Mucosa of rectum (tissue), 2 donors: Measurements from ENCODE around the gene SEL1L.

ENCODE experiments used
- H3K27ac ChIP-seq, 2 donors: one replicate each; pipeline ENCODE4 v1.7.0; 2013; ENCODE audit warnings: inconsistent platforms in 2 of 2, low read depth in 2 of 2, low read length in 2 of 2
- H3K27me3 ChIP-seq, 2 donors: one replicate each; pipeline ENCODE4 v1.7.0; 2013; ENCODE audit warnings: low read length in 2 of 2; ENCODE audit not compliant: control insufficient read depth in 2 of 2, insufficient read depth in 2 of 2
- H3K36me3 ChIP-seq, 2 donors: one replicate each; pipeline ENCODE4 v1.7.0; 2013; ENCODE audit warnings: low read length in 2 of 2; ENCODE audit not compliant: control insufficient read depth in 2 of 2, insufficient read depth in 2 of 2
- H3K4me1 ChIP-seq, 2 donors: one replicate each; pipeline ENCODE4 v1.7.0; 2013; ENCODE audit warnings: low read length in 2 of 2, mild to moderate bottlenecking in 1 of 2; ENCODE audit not compliant: control insufficient read depth in 2 of 2, insufficient read depth in 2 of 2
- H3K4me3 ChIP-seq, 2 donors: one replicate each; pipeline ENCODE4 v1.7.0; 2013; ENCODE audit warnings: low read length in 2 of 2
- H3K9ac ChIP-seq, 2 donors: one replicate each; pipeline ENCODE4 v1.7.0; 2013; ENCODE audit warnings: low read length in 2 of 2, low read depth in 1 of 2, mild to moderate bottlenecking in 1 of 2
- H3K9me3 ChIP-seq, 2 donors: one replicate each; pipeline ENCODE4 v1.7.0; 2013; ENCODE audit warnings: low read length in 2 of 2; ENCODE audit not compliant: control insufficient read depth in 2 of 2
- donor health status: healthy.
- donor health status: Normal muscosa, but diverticular disease.

The SEL1L gene

DNA sequence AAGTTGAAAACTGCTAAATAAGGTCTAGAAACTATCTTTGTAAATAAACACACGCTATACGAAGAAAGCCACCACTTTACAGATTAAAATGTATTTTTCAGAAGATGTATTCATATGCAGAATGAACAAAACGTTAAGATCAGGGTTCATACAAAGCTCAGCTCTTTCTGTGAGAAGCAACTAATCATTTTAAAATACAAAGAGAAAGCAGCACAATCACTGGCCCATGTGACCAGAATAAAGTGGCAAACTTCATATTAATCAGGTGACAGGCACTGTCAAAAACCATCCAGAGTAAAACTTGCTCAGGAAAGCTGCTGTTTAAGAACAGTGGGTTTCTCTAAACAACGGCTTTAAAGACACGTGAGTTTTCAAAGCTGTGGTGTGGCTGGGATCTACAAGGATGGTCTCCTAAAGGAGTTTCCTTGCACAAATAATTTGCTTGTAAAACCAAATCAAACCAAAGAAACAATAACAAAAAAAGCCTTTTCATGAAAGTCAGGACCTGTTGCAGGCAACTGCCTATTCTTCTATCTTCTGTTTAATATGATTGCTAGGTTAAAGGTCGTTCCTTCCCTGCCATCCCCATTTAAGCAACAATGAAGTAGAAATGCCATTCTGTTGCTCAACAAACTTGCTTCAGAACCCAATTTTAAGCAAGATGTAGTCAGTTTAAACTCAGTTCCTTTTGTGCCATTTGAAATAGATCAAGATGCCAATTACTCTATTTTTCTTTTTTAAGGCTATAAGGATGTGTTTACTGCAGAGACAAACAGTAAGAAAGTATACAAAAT, 22.3 kb downstream of the SEL1L start:
- H3K9ac ChIP-seq, result no peak overlapping the region
- no peaks in the 10 kb centered on the region for H3K27me3 ChIP-seq
- peaks cover 10 to 19% of the 10 kb centered on the region in 2 donors for H3K36me3 ChIP-seq
- H3K4me3 ChIP-seq, result no peak overlapping the region
- peaks cover 6 to 13% of the 10 kb centered on the region in 2 donors for H3K4me1 ChIP-seq
- H3K9me3 ChIP-seq, result no peaks in the 10 kb centered on the region
- no peak overlapping the region for H3K27ac ChIP-seq

DNA sequence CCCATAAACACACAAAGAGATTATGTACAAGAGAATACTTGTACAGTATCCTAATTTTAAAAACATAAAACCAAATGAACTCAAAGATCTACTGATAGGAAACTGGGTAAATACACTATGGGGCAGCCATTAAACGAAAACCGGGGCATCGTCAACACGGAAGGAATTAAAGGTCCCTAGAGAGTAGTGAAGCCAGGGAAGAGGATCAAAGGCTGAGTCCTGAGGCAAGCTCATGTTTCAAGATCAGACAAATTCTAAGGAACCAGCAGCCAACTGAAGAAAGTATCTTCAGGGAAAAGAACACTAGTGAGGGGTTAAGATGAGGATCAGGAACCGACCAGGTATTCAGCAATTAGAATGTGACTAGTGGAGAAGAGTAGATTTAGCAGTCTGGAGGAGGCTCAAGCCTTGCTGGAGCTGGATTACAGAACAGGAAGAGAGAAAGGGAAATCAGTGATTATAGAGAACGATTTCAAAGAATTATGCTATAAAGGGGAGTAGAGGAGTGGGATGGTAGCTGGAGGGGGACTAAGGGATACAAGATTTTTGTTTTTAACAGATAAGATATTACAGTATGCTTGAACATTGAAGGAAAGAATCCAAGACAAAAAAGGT, 23.7 kb downstream of the SEL1L start:
- Histone ChIP-seq H3K9me3 (no peaks in the 10 kb centered on the region), H3K36me3 (peaks cover 18 to 33% of the 10 kb centered on the region in 2 donors), H3K4me1 (peaks cover 6 to 19% of the 10 kb centered on the region in 2 donors), H3K4me3 (no peak overlapping the region), H3K27ac (peak overlapping the region in 1 of 2 donors; percentile 2), H3K9ac (no peak overlapping the region), H3K27me3 (no peaks in the 10 kb centered on the region)

DNA sequence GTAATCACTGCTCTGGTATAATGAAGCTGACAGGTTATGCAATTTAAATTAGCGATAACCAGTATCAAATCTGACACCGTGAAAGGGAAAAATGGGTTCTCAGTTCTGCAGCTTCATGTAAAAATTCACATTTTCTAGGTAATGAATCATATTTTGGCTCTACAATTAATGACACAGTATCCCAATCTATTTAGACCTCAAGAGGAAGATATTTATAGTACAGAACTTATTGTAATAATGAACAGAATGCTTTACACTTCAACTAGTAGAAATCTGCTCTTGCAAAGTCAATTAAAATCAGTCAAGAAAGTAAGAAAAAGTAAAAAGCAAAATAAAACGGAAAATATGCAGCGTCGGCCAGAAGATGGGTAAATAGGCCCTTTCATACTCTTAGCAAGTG, 24.3 kb downstream of the SEL1L start:
- no peaks in the 10 kb centered on the region for H3K9me3 ChIP-seq
- H3K36me3 ChIP-seq, result peaks cover 23 to 38% of the 10 kb centered on the region in 2 donors
- H3K4me3 ChIP-seq, result no peak overlapping the region
- H3K27me3 ChIP-seq, result no peaks in the 10 kb centered on the region
- H3K9ac ChIP-seq, result no peak overlapping the region
- H3K27ac ChIP-seq, result no peak overlapping the region
- peaks cover 6 to 19% of the 10 kb centered on the region in 2 donors for H3K4me1 ChIP-seq

DNA sequence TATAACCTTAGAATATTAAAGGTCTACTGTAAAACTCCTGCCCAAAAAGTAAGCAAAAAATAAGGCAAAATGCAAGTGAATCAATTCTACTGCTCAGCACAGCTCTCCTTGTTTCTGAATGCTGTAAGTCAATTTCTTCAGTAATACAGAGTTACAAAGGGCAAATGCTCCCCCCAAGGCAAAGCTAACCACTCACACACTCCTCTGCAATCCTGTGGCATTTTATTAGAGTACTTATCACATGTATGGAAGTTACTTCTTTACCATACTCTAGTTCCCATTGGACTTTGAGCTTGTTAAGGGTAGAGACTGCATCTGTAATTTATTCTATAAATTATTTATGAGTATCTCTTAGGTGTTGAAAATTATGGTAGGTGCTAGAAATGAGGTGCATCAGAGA, 27.2 kb downstream of the SEL1L start:
- Histone ChIP-seq H3K4me3 (no peak overlapping the region), H3K9ac (no peak overlapping the region), H3K27ac (no peak overlapping the region), H3K27me3 (no peaks in the 10 kb centered on the region), H3K9me3 (no peaks in the 10 kb centered on the region), H3K4me1 (peaks cover 6 to 16% of the 10 kb centered on the region in 2 donors), H3K36me3 (peaks cover 26 to 45% of the 10 kb centered on the region in 2 donors)

DNA sequence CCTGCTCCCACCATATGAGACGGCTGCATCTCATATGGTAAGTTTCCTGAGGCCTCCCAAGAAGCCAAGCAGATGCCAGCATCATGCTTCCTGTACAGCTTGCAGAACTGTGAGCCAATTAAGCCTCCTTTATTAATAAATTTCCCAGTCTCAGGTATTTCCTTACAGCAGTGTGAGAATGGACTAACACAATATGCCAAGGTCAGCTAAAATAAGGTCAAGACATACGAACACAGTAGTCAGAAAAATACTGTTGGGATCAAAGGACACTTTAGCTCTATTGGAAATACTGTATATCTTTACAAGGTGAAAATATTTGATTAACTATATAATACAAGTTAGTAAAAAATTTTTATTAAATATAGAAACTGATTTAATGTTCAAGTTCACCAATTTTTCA, 28.8 kb downstream of the SEL1L start:
- H3K4me3 ChIP-seq, result no peak overlapping the region
- H3K4me1 ChIP-seq, result peaks cover 6 to 14% of the 10 kb centered on the region in 2 donors
- no peaks in the 10 kb centered on the region for H3K9me3 ChIP-seq
- H3K9ac ChIP-seq, result no peak overlapping the region
- no peak overlapping the region for H3K27ac ChIP-seq
- no peaks in the 10 kb centered on the region for H3K27me3 ChIP-seq
- peaks cover 29 to 51% of the 10 kb centered on the region in 2 donors for H3K36me3 ChIP-seq

DNA sequence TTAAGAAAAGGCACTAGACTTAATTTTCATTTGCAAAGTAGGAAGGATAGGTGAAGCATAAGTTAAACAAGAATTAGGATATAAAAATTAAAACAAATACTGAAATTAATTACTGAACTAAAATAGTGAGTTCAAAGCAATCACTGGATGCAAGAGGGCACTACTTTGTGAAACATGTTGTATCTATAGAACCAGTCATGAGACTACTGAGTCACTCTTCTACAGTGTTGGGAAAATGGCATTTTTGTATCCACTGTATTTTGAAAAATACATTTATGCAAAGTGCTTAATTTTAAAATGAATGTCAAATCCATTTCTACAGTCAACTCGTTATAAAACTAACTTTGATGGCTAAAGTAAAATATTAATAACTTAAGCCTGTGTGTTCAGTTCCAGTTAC, 47.9 kb downstream of the SEL1L start:
- Histone ChIP-seq H3K4me1 (no peaks in the 10 kb centered on the region), H3K9ac (no peak overlapping the region), H3K27me3 (no peaks in the 10 kb centered on the region), H3K36me3 (peaks cover 59 to 73% of the 10 kb centered on the region in 2 donors), H3K4me3 (no peak overlapping the region), H3K9me3 (no peaks in the 10 kb centered on the region), H3K27ac (peak overlapping the region in 1 of 2 donors; percentile 32)

DNA sequence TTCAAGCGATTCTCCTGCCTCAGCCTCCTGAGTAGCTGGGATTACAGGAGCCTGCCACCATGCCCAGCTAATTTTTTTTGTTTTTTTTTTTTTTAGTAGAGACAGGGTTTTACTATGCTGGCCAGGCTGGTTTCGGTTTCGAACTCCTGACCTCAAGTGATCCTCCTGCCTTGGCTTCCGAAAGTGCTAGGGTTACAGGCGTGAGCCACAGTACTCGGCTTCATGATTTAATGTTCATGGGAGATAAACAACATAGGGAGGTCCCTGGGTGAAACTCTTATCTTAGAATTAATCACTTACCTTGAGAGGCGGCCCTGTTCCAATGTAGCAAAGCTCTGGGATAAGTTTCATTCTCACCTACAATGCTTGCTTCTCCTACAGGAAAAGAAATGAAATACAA, 48.3 kb downstream of the SEL1L start:
- no peaks in the 10 kb centered on the region for H3K4me1 ChIP-seq
- H3K9ac ChIP-seq, result no peak overlapping the region
- H3K27me3 ChIP-seq, result no peaks in the 10 kb centered on the region
- H3K9me3 ChIP-seq, result no peaks in the 10 kb centered on the region
- peaks cover 60 to 75% of the 10 kb centered on the region in 2 donors for H3K36me3 ChIP-seq
- no peak overlapping the region for H3K4me3 ChIP-seq
- peak overlapping the region in 1 of 2 donors; percentile 32 for H3K27ac ChIP-seq

DNA sequence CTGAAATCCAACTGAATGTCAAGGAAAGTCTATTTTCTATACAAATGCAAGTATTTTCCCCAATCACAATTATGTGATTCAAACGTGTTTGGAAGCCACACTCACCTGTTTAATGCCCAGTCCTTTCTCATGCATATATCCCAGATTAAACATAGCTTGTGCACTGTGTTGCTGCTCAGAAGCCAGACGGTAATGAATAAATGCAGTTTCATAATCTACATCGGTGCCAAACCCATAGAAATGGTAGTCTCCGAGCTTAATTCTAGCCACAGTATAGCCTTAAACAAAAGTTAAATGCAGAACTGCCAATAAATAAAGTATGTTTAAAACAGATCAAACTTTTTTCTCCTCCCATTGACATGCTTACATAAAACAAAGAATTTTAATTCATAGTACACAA, 49.5 kb downstream of the SEL1L start:
- no peak overlapping the region for H3K9ac ChIP-seq
- no peaks in the 10 kb centered on the region for H3K9me3 ChIP-seq
- H3K27ac ChIP-seq, result no peak overlapping the region
- H3K4me1 ChIP-seq, result no peaks in the 10 kb centered on the region
- H3K27me3 ChIP-seq, result no peaks in the 10 kb centered on the region
- peaks cover 57 to 71% of the 10 kb centered on the region in 2 donors for H3K36me3 ChIP-seq
- H3K4me3 ChIP-seq, result no peak overlapping the region

DNA sequence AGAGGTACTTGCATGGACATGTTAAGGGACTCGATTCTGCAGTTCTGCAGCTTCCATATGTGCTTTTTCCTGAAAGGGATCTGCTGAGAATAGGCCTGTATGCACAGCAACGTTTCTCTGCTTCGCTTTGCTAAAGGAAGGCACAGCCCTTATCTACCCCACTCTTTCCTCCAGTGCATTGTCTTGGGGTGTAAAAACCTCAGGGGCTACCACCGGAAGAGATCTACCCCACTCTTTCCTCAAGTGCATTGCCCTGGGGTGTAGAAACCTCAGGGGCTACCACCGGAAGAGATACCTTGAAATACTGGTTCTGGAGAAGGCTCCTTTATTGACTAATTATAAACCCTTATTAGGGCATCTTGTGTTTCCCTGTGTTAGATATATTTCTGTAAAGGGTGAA, 52.9 kb downstream of the SEL1L start:
- Histone ChIP-seq H3K9me3 (no peaks in the 10 kb centered on the region), H3K4me3 (no peak overlapping the region), H3K9ac (no peak overlapping the region), H3K36me3 (peaks cover 47 to 65% of the 10 kb centered on the region in 2 donors), H3K27ac (no peak overlapping the region), H3K27me3 (no peaks in the 10 kb centered on the region), H3K4me1 (no peaks in the 10 kb centered on the region)

DNA sequence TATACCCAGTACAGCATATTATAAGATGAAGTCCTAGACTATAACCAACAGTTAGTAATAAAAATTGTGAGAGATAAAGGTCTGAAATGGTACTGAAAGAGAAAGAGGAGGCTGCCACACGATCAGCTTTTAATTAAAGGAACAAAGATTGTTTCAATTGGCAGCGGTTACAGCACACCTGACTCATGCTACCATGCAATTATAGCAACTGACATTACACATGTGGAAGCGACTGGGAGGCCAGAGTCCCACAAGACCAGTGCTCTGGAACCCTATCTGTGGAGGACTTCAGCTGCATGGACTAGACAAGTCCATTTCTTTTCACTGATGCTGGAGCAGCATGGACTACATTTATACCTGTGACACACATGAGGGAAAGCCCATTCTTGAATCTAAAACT, 55.2 kb downstream of the SEL1L start:
- H3K27ac ChIP-seq, result no peak overlapping the region
- no peak overlapping the region for H3K9ac ChIP-seq
- H3K9me3 ChIP-seq, result no peaks in the 10 kb centered on the region
- H3K27me3 ChIP-seq, result no peaks in the 10 kb centered on the region
- H3K4me1 ChIP-seq, result no peaks in the 10 kb centered on the region
- peaks cover 48 to 57% of the 10 kb centered on the region in 2 donors for H3K36me3 ChIP-seq
- H3K4me3 ChIP-seq, result no peak overlapping the region
